ENCODE data around the gene ZDHHC14.

The ZDHHC14 gene

GRCh38 chr6:157434349-157435033 is 53.5 kb downstream of the ZDHHC14 start:
- no peak overlapping the region for H3K4me3 ChIP-seq (replicated peaks; ENCODE audit: insufficient read depth, low read length)
- no peak for DNase-seq (ENCODE audit: low read depth in 1 of 2, low spot score in 1 of 2)
- TF ChIP-seq, protein P1, sequence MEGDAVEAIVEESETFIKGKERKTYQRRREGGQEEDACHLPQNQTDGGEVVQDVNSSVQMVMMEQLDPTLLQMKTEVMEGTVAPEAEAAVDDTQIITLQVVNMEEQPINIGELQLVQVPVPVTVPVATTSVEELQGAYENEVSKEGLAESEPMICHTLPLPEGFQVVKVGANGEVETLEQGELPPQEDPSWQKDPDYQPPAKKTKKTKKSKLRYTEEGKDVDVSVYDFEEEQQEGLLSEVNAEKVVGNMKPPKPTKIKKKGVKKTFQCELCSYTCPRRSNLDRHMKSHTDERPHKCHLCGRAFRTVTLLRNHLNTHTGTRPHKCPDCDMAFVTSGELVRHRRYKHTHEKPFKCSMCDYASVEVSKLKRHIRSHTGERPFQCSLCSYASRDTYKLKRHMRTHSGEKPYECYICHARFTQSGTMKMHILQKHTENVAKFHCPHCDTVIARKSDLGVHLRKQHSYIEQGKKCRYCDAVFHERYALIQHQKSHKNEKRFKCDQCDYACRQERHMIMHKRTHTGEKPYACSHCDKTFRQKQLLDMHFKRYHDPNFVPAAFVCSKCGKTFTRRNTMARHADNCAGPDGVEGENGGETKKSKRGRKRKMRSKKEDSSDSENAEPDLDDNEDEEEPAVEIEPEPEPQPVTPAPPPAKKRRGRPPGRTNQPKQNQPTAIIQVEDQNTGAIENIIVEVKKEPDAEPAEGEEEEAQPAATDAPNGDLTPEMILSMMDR (IDR thresholded peaks at IDR 0.05; ENCODE audit: insufficient read depth, low read length) = no peak
- TF ChIP-seq POLR2AphosphoS5 (IDR thresholded peaks at IDR 0.05; ENCODE audit: low read depth) = no peak
- no peak for TF ChIP-seq SPI1 (IDR thresholded peaks at IDR 0.05; ENCODE audit: borderline replicate concordance, low read depth)
- TF ChIP-seq, protein P2, sequence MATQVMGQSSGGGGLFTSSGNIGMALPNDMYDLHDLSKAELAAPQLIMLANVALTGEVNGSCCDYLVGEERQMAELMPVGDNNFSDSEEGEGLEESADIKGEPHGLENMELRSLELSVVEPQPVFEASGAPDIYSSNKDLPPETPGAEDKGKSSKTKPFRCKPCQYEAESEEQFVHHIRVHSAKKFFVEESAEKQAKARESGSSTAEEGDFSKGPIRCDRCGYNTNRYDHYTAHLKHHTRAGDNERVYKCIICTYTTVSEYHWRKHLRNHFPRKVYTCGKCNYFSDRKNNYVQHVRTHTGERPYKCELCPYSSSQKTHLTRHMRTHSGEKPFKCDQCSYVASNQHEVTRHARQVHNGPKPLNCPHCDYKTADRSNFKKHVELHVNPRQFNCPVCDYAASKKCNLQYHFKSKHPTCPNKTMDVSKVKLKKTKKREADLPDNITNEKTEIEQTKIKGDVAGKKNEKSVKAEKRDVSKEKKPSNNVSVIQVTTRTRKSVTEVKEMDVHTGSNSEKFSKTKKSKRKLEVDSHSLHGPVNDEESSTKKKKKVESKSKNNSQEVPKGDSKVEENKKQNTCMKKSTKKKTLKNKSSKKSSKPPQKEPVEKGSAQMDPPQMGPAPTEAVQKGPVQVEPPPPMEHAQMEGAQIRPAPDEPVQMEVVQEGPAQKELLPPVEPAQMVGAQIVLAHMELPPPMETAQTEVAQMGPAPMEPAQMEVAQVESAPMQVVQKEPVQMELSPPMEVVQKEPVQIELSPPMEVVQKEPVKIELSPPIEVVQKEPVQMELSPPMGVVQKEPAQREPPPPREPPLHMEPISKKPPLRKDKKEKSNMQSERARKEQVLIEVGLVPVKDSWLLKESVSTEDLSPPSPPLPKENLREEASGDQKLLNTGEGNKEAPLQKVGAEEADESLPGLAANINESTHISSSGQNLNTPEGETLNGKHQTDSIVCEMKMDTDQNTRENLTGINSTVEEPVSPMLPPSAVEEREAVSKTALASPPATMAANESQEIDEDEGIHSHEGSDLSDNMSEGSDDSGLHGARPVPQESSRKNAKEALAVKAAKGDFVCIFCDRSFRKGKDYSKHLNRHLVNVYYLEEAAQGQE (IDR thresholded peaks at IDR 0.05; ENCODE audit: insufficient replicate concordance, low read depth) = no peak
- TF ChIP-seq GABPA (IDR thresholded peaks at IDR 0.05; ENCODE audit: low read depth) = no peak
- H3K27ac ChIP-seq (replicated peaks) = no peak overlapping the region
- H3K27me3 ChIP-seq (ENCODE audit: insufficient read depth, poor library complexity, severe bottlenecking) = no peaks in the 10 kb centered on the region

GRCh38 chr6:157436219-157436943 is 55.4 kb downstream of the ZDHHC14 start:
- Histone ChIP-seq H3K4me3 (replicated peaks; ENCODE audit: insufficient read depth, low read length) (no peak overlapping the region), H3K27me3 (ENCODE audit: insufficient read depth, poor library complexity, severe bottlenecking) (no peaks in the 10 kb centered on the region)
- no peak for DNase-seq (ENCODE audit: low read depth in 1 of 2, low spot score in 1 of 2)

DNA sequence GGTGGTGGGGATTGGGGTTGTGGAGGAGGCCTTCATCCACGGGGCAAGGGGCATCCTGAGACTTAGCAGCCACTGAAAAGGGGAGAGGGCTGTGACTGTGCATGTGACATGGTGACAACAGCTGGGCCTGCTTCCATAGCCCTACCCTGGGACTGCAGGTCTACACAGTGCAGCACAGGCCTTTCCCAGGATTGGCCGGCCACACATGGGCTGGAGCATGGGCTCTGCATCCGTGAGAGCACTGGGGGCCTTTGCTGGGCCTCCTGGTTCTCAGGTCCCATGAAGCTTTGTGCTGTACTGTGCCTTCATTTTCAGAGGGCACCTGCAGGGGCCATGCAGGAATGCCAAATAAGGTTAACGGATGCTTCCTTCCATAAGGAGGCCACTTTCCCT is 56.0 kb downstream of the ZDHHC14 start:
- no peak overlapping the region for H3K27ac ChIP-seq (replicated peaks)
- TF ChIP-seq, protein P2 (IDR thresholded peaks at IDR 0.05; ENCODE audit: insufficient replicate concordance, low read depth) = no peak
- TF ChIP-seq SPI1 (IDR thresholded peaks at IDR 0.05; ENCODE audit: borderline replicate concordance, low read depth) (no peak), POLR2AphosphoS5 (IDR thresholded peaks at IDR 0.05; ENCODE audit: low read depth) (no peak), GABPA (IDR thresholded peaks at IDR 0.05; ENCODE audit: low read depth) (no peak)
- TF ChIP-seq, protein P1 (IDR thresholded peaks at IDR 0.05; ENCODE audit: insufficient read depth, low read length) = no peak
- H3K4me3 ChIP-seq (replicated peaks; ENCODE audit: insufficient read depth, low read length) = no peak overlapping the region
- H3K27me3 ChIP-seq (ENCODE audit: insufficient read depth, poor library complexity, severe bottlenecking) = no peaks in the 10 kb centered on the region
- no peak for DNase-seq (ENCODE audit: low read depth in 1 of 2, low spot score in 1 of 2)

More at GRCh38 chr6:157436219-157436943, 55.4 kb downstream of the ZDHHC14 start:
- no peak overlapping the region for H3K27ac ChIP-seq (replicated peaks)
- TF ChIP-seq GABPA (IDR thresholded peaks at IDR 0.05; ENCODE audit: low read depth) = no peak
- TF ChIP-seq POLR2AphosphoS5 (IDR thresholded peaks at IDR 0.05; ENCODE audit: low read depth) = no peak
- TF ChIP-seq, protein P1 (IDR thresholded peaks at IDR 0.05; ENCODE audit: insufficient read depth, low read length) = no peak
- TF ChIP-seq SPI1 (IDR thresholded peaks at IDR 0.05; ENCODE audit: borderline replicate concordance, low read depth) = no peak
- TF ChIP-seq, protein P2 (IDR thresholded peaks at IDR 0.05; ENCODE audit: insufficient replicate concordance, low read depth) = no peak
